Measurements from ENCODE around the gene CD7.

The CD7 gene

DNA sequence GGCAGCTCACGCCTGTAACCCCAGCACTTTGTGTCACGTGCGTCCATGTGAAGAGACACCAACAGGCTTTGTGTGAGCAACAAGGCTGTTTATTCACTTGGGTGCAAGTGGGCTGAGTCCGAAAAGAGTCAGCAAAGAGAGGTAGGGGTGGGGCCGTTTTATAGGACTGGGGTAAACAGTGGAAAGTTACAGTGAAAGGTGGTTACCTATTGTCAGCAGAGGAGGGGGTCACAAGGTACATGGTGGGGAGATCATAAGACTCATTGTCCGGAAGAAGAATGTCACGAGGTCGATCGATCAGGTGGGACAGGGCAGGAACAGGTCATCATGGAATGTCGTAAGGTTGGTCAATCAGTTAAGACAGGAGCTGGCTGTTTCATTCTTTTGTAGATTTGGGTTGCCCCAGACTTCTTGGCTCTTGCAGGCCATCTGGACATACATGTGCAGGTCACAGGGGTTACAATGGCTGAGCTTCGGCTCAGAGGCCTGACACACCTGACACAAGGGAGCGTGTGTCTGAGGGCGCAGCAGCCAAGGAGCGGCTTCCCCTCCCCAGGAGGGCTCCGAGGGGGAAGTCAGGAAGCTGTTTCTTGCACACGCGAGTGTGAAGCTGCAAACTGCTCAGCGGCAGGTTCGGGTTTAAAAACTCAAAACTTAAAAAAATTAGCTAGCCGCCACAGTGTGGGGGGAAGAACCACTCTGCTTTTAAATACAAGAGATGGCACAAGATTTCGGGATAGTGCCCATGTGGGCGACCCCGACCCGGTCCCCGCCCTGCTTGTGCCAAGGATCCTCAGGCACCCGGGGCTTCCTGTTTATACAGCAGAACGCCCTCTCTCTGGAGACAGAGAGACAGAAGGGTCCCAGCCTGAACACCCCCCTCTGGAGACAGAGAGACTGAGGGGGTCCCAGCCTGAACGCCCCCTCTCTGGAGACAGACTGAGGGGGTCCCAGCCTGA, 29.2 kb upstream of the CD7 start:
- no peak for DNase-seq

DNA sequence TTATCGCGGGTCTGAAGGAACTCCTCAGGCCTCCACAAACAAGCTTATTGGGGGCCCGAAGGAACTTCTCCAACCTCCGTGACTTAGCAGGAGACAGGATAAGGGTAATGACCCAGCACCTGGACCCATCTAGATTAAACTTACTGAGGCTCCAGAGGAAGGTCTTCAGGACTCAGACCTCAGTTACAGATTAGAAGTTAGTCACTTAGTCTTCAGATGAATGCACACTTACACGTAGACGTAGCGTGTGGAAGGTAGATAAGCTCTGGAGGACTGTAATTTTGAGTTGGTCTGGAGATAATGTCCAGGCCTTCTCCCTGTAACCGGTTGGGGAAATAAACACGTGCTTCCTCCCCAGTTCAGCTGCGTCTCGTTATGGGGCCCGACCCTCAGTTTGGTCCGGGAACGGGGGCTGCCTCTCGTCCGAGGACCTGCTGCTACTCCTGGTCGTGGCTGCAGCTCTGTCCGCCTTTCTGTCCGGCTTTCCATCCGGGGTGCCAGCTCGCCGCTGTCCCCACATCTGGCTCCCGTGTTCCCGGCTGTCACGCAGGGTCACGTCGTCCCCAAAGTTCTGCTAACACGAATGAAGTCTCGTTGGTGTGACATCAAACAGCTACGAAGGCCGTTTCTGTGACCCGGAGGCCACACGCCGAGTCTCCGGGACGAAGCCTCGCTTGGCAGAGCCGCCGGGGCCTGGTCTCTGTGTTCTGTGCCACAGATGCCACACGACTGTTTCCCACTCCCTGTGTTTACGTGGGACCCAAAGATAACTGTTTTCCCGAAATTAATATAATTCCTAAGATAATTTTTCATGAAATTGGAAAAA, 28.0 kb upstream of the CD7 start:
- DNase-seq, result no peak

DNA sequence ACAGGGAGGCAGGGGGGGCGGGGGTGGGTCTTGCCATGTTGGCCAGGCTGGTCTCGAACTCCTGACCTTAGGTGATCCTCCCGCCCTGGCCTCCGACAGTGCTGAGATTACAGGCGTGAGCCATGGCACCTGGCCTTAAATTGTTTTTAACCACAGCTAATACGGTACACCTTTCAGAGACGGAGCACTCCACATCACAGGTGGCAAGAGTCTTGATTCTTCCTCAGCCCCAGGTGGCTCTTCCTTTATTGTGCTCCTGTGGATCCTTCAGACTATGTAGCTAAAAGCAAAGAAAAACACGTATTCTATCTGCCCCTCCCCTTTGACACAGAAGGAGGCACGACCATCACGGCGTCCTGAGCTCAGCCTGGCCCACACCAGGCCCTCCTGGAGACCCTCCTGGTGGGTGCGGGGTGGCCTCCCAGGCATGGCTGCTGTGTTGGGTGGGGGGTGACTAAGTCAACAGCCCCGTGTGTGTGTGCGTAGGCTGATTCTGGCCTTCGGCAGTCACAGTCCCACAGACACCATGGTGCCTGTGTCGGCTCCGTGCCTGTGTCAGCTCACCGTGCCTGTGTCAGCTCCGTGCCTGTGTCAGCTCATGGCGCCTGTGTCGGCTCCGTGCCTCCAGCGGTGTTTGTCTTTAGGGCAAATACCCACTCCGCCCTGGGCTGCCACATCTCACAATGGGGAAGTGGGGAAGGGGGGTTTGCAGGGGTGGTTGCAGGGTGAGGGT, 26.9 kb upstream of the CD7 start:
- no peak for DNase-seq

DNA sequence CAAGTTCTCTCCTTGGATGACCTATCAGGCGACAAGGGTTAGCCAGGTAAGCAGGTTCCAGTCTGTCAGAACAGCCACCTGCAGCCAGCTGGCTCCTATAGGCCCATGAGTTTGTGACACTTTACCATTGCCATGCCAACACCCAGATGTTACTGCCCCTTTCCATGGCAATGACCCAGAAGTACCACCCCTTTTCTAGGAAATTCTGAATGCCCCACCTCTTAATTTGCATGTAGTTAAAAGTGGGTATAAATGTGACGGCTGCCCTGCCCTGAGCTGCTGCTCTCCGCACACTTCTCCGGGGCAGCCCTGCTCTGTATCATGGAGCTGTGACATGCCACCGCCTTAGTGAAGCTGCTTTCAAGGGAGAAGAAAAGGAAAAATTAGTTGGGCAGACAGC, 26.2 kb upstream of the CD7 start:
- no peak for DNase-seq

DNA sequence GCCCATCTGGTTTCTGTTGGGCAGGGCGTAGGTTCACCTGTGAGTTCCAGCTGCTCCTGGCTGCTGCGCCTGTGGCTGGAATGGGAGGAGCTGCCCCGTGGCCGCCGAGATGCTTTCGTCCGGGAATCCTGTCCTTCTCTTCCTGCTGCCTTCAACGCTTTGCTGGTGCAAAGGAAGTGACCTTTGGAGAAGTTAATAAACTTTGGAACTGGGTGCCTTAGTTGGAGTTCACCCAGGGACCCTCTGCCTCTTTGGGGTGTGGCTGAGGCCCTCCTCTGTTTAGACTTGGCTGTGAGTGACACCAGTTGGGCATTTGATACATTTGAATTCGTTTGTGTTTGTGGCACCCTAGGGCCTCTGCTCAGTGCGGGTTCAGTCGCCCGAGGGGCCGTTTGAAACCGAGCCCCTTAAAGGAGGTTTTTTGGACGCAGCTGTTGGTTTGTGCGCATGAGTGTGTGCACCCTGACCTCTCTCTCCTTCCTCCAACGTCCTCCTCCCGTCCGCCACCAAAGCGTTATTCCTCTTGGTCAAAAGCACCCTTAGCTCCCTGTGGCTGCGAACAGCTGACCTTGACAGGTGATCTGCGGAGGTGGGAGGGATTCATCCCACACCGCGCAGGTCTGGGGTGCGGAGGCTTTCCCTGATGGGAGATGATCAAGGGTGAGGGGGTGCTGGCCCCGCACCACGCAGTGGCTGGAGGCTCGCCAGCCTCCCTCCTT, 25.1 kb upstream of the CD7 start:
- no peak for DNase-seq

DNA sequence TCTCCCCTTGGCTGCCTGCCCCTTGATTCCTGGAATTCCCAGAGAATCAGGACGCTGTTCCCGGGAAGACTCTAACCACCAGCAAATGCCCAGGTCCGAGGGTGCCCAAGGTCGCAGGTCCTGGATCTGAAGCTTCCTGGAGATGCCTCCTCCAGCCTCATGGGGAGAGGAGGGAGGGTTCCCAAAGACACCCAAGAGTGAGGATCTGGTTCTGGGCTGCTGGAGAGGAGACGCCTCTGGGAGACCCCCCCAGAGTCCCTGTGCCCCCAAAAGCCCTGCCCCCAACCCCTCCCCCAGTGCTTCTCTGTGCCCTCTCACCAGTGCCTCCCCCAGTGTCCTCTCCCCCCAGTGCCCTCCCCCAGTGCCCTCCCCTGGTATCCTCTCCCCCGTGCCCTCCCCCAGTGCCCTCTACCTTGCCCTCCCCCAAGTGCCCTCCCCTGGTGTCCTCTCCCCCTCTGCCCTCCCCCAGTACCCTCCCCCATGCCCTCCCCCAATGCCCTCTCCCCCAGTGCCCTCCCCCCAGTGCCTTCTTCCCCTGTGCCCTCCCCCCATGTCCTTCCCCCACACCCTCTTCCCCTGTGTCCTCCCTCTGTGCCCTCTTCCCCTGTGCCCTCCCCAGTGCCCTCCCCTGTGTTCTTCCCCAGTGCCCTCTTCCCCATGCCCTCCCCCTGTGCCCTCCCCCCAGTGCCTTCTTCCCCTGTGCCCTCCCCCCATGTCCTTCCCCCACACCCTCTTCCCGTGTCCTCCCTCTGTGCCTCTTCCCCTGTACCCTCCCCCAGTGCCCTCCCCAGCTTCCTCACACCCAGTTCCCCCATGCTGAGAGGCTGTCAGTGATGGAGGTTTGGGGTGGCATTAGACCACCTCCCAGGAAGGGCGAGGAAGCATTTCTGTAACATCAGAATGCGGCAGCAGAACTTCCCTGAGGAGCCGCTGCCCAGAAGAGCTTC, 22.5 kb upstream of the CD7 start:
- DNase-seq, result no peak

DNA sequence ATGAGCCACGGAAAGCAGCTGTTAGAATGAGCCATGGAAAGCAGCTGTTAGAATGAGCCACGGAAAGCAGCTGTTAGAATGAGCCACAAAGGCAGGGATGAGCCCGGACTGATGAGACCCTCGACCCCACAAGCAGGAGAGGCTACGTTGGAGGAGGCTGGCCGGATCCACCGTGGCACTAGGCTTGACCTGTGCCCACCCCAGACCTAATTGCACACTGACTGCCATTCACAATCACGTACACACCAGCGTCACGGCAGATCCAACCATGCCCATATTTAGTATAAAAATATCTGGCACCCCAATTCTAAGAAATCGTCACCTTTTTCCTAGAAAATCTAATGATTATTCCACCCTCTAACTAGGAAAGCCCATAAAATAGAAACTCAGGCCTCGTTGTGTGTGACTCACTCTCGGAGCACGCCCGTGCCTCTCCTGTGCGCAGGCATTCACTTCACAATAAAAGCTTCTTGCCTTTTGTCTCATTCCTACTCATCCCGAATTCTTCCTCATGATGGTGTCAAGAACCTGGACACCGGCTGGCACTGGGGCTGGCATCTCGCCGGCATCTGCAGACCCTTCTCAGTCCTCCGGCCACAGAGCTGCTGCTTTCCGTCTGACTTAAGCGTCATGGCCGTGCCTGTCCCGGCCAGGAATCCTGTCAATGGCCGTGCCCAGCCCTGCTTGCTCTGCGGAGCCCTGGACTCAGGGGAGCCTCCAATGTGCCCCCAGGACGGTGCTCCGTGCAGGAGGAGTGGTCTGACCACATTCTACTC, 21.6 kb upstream of the CD7 start:
- no peak for DNase-seq

DNA sequence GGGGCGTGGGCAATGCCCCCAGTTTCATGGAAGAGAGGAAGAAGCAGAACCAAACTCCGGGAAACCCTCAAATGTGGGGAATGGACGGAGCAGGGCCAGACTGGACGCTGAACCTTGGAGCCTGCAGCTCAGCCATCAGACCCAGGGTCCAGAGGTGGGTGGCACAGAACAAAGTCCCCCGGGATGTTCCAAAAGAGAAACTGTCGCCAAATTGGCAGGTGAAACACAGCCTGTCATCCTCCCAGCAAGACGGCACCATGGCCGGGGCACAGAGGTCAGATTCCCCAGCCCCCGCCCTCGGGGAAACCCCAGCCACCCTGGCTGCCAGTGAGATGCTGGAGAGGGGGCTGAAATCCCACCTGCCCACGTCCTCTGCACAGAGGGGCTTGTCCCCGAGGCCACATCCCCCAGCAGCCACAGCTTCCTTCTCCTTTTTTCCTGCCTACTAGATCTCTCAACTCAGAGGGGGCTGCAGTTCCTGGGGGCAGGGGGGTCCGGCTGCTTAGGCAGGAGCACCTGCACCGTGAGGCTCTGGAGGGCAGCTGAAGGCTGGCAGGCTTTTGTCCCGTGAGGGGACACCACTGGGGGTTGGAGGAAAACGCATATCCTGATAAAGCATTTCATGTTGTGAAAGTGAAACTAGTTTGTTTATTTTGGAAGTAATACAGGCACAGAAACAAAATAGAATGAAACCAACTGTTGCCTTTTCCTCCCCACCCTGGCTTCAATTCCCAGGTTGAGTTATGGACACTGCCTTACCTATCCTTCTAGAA, 17.4 kb upstream of the CD7 start:
- DNase-seq, result no peak

DNA sequence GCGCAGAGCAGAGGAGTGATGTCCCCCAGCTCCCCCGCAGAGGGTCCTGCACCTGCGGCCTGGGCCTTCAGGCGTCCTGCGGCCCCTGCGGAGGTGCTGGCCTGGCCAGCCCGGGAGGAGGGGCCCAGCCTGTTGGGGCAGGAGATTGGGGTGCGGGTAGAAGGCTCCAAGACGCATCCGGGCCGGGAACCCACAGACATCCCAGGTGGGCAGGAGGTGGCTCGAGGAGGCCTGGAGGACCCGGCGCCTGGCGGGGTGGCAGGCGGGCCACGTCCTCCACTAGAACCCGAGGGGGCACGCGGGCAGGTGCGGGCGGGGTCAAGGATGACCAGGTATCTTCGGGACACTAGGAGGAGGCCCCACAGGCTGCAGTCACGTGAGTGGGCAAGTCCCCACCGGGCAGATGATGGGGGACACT, 16.8 kb upstream of the CD7 start:
- DNase-seq, result no peak

DNA sequence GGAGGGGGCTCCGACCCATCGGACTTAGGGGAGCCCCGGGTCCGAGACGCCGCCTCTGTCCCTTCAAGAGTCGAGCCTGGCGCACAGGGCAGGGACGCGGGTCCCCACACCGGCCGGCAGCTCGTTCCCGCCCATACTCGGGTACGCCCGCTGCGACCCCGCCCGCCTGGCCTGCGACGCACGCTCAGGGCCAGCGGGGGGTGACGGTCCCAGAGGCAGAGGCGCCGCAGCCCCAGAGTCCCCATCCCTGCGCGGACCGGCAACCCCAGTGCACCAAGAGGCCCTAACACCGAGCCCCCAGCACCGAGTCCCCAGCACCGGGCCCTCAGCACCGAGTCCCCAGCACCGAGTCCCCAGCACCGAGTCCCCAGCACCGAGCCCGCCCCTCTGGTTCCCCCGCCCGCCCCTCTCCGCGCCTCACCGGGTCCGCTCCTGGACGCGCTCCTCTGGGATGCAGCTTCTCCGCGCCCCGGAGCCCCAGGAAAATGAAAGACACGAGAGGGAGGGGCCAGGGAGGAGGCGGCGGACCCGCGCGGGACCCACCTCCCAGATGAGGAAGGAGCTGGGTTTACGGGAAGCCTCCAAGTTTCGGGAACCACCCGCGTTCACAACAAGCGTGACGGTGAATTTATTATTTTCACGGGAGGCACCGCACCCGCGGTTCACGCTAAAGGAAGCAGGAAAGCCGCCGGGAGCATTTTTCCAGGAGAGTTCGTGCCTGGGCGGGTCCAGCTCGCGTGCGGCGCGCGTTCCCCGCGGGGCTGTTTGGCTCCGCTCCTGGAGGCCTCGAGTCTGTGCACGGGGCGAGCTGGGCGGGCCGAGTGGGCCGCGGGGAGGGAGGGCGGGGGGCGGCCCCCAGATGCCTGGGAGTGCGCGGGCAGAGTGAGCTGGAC, 16.1 kb upstream of the CD7 start, which contains the start of gene SECTM1:
Gene SECTM1, minus strand, starts transcription at position 488 of the 893 bp plus-strand sequence. CDS start 6,526 bp downstream, outside the sequence.
- DNase-seq, result no peak

DNA sequence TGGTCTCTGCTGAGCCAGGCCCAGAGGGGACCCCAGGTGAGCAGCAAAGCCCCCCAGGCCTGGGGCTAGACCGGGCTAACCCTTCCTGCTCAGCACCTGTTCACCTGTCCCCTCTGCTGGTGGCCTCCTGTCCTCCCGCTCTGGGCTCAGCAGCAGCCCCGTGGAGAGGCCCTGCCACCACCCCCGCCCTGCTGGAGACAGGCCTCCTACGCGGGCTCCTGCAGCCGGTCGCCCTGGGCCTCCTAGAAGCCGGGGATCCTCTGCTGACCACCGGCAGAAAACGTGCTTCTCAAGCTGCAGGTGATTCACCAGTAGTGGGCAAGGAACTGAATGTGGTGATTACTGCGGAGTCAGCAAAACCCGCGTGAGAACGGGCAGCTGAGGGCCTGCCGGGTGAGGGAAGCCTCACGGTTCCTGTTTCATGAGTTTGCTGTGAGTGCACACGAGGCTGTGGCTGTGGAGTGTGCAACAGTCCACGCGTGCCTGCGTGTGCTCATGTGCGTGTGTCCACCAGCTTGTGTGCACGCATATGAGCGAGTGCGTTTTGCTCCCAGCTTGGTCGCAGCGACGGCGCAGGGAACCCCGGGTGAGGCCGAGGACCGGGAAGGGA, 15.4 kb upstream of the CD7 start:
- no peak for DNase-seq

DNA sequence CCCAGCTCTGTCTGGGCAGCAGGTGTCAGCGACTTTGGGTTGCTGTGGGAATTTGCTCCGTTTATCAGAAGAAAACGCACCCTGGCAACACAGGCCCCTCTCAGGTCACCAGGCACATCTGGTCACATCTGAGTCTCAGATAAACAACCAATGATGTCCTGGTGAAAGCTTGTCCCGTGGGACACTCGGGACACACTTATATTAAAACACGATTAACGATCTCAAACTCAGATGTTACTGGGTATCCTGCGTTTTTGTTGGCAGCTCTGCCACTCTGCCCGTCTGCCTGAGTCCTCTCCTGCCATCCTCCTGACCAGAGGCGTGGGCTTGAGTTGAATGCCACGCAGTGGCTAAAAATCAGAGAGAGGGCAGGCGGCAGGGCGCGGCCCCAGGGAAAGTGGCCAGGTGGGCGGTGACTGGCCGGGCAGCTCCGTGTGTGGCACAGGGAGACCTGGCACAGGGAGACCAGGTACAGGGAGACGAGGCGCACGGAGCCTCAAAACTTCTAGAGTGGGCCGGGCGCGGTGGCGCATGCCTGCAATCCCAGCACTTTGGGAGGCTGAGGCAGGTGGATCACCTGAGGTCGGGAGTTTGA, 14.0 kb upstream of the CD7 start:
- no peak for DNase-seq

DNA sequence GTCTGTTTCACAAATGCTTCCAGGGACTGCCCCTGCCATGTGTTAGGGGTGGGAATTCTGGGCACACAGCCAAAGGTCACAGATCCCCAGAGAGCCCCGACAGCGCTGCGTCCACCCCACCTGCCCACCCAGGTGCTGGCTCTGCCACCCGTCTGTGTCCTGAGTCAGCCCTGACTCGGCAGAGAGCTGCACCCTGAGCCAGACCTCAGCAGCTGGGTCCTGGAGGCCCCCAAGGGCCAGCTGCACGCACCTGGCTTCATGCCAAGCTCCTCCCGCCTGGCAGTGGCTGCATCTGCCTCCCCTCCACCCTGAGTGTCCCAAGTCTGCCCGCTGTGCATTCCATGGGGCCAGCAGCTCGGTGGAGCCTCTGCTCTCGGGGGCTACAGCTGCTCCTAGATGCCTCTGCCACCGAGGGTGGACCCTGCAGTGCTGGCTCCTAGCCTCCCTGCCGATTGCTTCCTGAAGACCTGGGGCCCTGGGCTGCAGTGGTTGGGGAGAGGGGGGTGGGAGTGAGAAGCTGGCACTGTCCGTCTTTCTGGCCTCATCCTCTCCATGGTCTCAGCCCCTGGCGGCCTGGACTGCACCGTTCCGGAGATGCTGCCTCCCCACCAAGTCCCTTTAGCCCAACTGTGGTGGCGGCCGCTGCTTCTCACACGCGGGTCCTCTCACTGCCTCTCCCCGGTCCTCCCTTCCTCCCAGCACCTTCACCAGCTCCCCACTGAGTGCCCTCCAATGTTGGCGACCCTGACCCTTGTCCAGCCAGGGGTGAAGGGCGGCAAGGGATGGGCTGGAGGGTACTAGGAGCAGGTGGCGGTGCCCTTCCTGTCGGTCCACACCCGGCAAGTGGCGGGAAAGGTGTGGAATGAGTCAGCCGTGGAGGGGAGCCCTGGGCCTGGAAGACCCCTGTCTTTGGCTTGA, 13.2 kb upstream of the CD7 start:
- peak; percentile 80 for DNase-seq

DNA sequence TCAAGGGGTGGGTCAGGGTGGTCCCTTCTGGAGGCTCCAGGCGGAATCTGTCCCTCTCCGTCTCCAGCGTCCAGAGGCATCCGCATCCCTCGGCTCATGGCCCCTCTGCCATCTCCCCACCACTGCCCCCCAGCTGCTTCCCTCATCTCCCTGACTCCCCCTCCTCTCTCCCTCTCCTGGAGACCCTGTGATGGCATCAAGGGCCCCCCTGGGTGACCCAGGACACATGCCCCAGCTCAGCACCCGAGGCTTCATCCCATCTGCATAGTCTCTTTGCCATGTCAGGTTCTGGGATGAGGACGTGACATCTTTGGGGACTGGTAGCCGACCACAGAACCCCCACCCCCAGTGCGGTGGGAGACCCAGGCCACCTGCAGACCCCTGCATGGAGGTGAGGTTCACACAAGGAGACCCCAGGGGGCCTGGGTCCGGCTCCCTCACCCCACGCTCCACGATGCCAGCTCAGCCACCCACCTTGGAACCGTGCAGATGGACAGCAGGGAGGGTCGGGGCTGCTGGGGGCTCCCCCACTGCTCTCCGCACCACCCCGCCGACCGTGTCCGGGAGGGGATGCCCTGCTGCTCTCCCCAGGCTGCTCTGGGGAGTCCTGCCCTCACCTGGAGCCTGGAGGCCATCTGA, 12.4 kb upstream of the CD7 start:
- no peak for DNase-seq

DNA sequence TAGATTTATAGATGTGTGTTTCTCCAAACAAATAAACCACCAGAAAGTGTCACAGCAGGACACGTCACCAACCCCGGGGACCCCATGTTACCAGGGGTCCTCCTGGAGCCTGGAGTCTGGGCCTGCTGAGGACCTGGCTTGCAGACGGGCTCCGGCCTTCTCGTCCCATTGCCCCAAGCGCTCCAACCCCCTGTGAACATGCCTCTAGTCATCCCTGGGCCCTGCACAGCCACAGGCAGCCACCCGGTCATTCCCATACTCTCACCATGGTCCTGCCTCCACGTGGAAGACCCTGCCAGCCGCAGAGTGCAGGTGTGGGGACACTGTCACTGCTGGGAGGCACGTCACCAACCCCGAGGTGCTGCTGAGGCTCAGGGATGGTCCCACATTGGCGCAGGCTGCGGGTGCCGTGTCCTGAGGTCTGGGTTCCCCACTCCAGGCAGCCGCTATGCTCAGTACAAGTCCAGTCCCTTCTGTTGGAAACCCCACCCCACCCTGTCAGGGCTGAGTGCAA, 11.6 kb upstream of the CD7 start:
- DNase-seq, result no peak
